ENCODE results near the gene ZDHHC24.
A peak's percentile ranks its signal among the peaks of the same experiment; 100 is the strongest.
"Not testable (repeated sequence)": the region's sequence is repeated elsewhere in the genome, so short reads cannot be mapped to it uniquely, and the experiment has no call there.

ZDHHC24 gene

DNA sequence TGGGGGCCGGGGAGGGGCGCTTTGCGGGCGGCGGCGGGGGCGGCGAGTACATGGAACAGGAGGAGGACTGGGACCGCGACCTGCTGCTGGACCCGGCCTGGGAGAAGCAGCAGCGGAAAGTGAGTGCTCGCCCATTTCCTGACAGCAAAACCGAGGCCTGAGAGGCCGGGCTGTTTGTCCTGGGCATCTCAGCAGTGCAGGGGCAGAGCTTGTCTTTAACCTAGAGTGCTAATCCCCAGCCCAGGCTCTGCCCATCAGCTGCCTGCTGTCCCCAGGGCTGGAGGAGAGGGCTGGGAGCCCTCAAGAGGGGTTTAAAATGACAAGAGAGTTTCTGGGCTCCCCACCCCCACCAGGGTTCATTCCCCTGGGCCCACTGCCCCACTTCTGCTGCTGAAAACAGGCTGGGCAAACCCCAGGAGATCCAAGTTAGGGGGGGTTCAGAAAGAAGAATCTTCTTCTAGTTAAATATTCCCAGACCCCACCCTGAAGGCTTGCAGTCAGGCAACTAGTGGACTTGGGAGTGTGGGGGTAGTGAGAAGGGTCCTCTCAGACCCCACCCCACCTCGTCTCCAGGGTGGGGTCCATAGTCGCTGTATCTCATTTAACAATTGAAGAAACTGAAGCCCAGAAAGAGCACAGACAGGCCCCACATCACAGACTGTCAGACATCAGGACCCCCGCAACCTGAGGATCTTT is 1.3 kb upstream of the ZDHHC24 start:
- H2AFZ ChIP-seq (ENCODE audit: low read length) = no peak overlapping the region
- no peak overlapping the region for H3K4me3 ChIP-seq (ENCODE audit: low read length, poor library complexity, severe bottlenecking)
- H3K4me2 ChIP-seq (ENCODE audit: low read depth, low read length, poor library complexity, severe bottlenecking) = no peak overlapping the region
- no peaks in the 10 kb centered on the region for H4K20me1 ChIP-seq (ENCODE audit: insufficient read depth, low read length, poor library complexity, severe bottlenecking)
- H3K4me1 ChIP-seq (ENCODE audit: insufficient read depth, low read length, poor library complexity, severe bottlenecking) = peaks cover 16% of the 10 kb centered on the region
- H3K79me2 ChIP-seq (ENCODE audit: insufficient read depth, low read length) = peaks cover 34% of the 10 kb centered on the region
- no peaks in the 10 kb centered on the region for H3K36me3 ChIP-seq (ENCODE audit: insufficient read depth, low read length)
- no peaks in the 10 kb centered on the region for H3K9me2 ChIP-seq (replicated peaks; ENCODE audit: low read depth, low read length)
- H3K27me3 ChIP-seq (ENCODE audit: insufficient read depth, low read length, poor library complexity, severe bottlenecking) = no peaks in the 10 kb centered on the region
- TF ChIP-seq EZH2phosphoT487 (IDR thresholded peaks at IDR 0.05; ENCODE audit: borderline replicate concordance) = no peak
- H3K9ac ChIP-seq (ENCODE audit: low read depth, low read length, poor library complexity, severe bottlenecking) = no peak overlapping the region
- H3K9me3 ChIP-seq (ENCODE audit: insufficient read depth, low read depth, low read length) = no peaks in the 10 kb centered on the region
- peaks cover 4% of the 10 kb centered on the region; the same call in 1 of the 2 replicates for H3F3A ChIP-seq (ENCODE audit: low read depth)

DNA sequence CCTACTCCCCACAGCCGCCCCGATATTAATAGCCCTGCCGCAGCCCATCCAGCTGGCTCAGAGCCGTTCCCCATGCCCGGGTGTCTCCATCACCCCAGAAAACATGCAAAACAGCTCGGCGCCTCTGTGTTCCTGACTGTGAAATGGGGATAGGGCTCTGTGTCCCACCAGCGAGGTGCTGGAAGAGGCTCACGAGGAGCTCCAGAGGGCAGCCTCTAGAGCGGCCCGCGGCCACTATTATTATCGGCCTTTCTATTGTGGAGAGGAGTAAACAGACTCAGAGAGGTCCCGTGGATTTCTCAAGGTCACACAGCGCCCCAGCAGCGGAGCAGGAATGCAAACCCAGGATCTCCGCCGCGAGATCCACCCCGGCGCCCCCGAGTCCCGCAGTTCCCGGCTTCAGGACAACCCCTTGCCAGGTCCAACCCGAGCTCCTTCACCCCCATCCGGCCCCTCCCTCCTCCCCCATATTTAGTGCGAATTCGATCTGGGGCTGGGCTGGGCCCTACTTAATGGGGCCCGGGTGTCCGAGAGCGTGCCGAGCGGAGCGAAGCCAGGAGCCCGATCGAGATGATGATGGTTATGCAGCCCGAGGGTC is 619 bp upstream of the ZDHHC24 start, which contains the start of gene ACTN3:
Gene ACTN3, plus strand, starts transcription at position 536 of the 598 bp plus-strand sequence. Its CDS starts 35 bp downstream, at position 571.
- H4K20me1 ChIP-seq (ENCODE audit: insufficient read depth, low read length, poor library complexity, severe bottlenecking) = no peaks in the 10 kb centered on the region
- H3K9me3 ChIP-seq (ENCODE audit: insufficient read depth, low read depth, low read length) = no peaks in the 10 kb centered on the region
- peak within 1 kb of the TSS; percentile 95 for H3K4me2 ChIP-seq (ENCODE audit: low read depth, low read length, poor library complexity, severe bottlenecking)
- H2AFZ ChIP-seq (ENCODE audit: low read length) = peak within 1 kb of the TSS; percentile 80
- H3K4me3 ChIP-seq (ENCODE audit: low read length, poor library complexity, severe bottlenecking) = peak within 1 kb of the TSS; percentile 94
- H3K79me2 ChIP-seq (ENCODE audit: insufficient read depth, low read length) = peaks cover 35% of the 10 kb centered on the region
- peaks cover 4% of the 10 kb centered on the region; the same call in 1 of the 2 replicates for H3F3A ChIP-seq (ENCODE audit: low read depth)
- H3K4me1 ChIP-seq (ENCODE audit: insufficient read depth, low read length, poor library complexity, severe bottlenecking) = peaks cover 16% of the 10 kb centered on the region
- no peaks in the 10 kb centered on the region for H3K27me3 ChIP-seq (ENCODE audit: insufficient read depth, low read length, poor library complexity, severe bottlenecking)
- no peaks in the 10 kb centered on the region for H3K9me2 ChIP-seq (replicated peaks; ENCODE audit: low read depth, low read length)
- peak within 1 kb of the TSS; percentile 93 for H3K9ac ChIP-seq (ENCODE audit: low read depth, low read length, poor library complexity, severe bottlenecking)
- no peaks in the 10 kb centered on the region; the same call in 1 of the 2 replicates for H3K36me3 ChIP-seq (ENCODE audit: insufficient read depth, low read length)
- TF ChIP-seq, protein P1, sequence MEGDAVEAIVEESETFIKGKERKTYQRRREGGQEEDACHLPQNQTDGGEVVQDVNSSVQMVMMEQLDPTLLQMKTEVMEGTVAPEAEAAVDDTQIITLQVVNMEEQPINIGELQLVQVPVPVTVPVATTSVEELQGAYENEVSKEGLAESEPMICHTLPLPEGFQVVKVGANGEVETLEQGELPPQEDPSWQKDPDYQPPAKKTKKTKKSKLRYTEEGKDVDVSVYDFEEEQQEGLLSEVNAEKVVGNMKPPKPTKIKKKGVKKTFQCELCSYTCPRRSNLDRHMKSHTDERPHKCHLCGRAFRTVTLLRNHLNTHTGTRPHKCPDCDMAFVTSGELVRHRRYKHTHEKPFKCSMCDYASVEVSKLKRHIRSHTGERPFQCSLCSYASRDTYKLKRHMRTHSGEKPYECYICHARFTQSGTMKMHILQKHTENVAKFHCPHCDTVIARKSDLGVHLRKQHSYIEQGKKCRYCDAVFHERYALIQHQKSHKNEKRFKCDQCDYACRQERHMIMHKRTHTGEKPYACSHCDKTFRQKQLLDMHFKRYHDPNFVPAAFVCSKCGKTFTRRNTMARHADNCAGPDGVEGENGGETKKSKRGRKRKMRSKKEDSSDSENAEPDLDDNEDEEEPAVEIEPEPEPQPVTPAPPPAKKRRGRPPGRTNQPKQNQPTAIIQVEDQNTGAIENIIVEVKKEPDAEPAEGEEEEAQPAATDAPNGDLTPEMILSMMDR (conservative IDR thresholded peaks at IDR 0.05; ENCODE audit: low read length) = no peak
- TF ChIP-seq EZH2phosphoT487 (IDR thresholded peaks at IDR 0.05; ENCODE audit: borderline replicate concordance) = no peak

DNA sequence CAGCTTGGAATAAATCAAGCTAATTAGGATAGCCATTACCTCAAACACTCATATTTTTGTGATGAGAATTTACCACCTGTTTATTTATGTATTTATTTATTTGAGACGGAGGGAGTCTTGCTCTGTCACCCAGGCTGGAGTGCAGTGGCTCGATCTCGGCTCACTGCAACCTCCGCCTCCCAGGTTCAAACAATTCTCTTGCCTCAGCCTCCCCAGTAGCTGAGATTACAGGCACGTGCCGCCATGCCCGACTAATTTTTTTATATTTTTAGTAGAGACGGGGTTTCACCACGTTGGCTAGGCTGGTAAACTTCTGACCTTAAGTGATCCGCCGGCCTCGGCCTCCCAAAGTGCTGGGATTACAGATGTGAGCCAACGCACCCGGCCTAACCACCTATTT is 896 bp downstream of the ZDHHC24 start:
- peak overlapping the region; percentile 94 for H3K4me3 ChIP-seq (ENCODE audit: low read length, poor library complexity, severe bottlenecking)
- H2AFZ ChIP-seq (ENCODE audit: low read length); H4K20me1 ChIP-seq (ENCODE audit: insufficient read depth, low read length, poor library complexity, severe bottlenecking): not testable (repeated sequence)

DNA sequence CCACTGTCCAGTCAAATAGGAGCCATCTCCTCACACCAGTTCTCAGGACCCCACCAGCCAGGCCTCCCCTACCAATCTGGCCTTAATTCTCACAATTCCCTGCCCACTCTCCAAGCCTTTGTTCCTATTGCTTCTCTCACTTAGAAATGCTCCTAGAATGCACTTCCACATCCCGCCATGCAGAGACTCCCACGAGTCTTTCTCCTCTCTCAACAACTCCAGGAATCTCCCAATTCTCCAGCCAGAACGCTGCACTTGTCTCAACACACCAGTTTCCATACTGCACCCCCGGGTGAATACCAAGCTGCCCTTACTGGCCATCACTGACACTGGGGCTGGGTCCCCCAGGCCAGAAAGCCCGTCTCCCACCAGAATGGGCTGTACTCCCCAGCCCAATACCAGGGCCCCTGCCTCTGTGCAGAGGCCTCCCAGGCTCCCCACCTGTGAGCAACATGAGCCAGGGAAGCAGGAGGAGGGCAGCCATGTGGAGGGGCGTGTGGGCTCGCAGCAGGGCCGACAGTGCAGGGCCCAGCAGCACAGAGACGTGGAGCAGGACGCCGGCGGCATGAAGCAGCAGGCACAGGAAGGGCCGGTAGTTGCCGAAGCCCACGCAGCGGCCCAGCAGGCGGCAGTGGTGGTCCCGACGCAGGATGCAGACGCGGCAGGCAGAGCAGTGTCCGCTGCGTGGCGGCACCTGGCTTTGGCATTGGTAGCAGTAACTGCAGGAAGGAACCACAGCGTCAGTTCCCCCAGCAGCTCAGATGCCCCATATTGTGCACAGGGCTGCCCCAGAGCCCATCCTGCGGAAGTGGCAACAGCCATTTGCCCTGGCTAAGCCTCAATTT is 2.4 kb downstream of the ZDHHC24 start:
- no peaks in the 10 kb centered on the region for H4K20me1 ChIP-seq (ENCODE audit: insufficient read depth, low read length, poor library complexity, severe bottlenecking)
- H3K4me3 ChIP-seq (ENCODE audit: low read length, poor library complexity, severe bottlenecking) = peak overlapping the region; percentile 94
- H3K9me3 ChIP-seq (ENCODE audit: insufficient read depth, low read depth, low read length) = no peaks in the 10 kb centered on the region
- H3K4me2 ChIP-seq (ENCODE audit: low read depth, low read length, poor library complexity, severe bottlenecking) = peak overlapping the region; percentile 95
- H3K4me1 ChIP-seq (ENCODE audit: insufficient read depth, low read length, poor library complexity, severe bottlenecking) = peaks cover 16% of the 10 kb centered on the region
- H3K27me3 ChIP-seq (ENCODE audit: insufficient read depth, low read length, poor library complexity, severe bottlenecking) = no peaks in the 10 kb centered on the region
- 0 out of 2 replicates have a peak overlapping the region, but pooled peaks have one; percentile 40 for H2AFZ ChIP-seq (ENCODE audit: low read length)
- no peaks in the 10 kb centered on the region; the same call in 1 of the 2 replicates for H3K36me3 ChIP-seq (ENCODE audit: insufficient read depth, low read length)
- peak overlapping the region; percentile 93 for H3K9ac ChIP-seq (ENCODE audit: low read depth, low read length, poor library complexity, severe bottlenecking)
- no peak for TF ChIP-seq EZH2phosphoT487 (IDR thresholded peaks at IDR 0.05; ENCODE audit: borderline replicate concordance)
- TF ChIP-seq, protein P1 (conservative IDR thresholded peaks at IDR 0.05; ENCODE audit: low read length) = peak; percentile 58
- H3K9me2 ChIP-seq (replicated peaks; ENCODE audit: low read depth, low read length) = no peaks in the 10 kb centered on the region
- H3K79me2 ChIP-seq (ENCODE audit: insufficient read depth, low read length) = peaks cover 37% of the 10 kb centered on the region
- peaks cover 4% of the 10 kb centered on the region; the same call in 1 of the 2 replicates for H3F3A ChIP-seq (ENCODE audit: low read depth)

More for the DNA sequence above, 896 bp downstream of the ZDHHC24 start:
- not testable (repeated sequence) for H3K9me2 ChIP-seq (replicated peaks; ENCODE audit: low read depth, low read length); H3K9me3 ChIP-seq (ENCODE audit: insufficient read depth, low read depth, low read length); H3K27me3 ChIP-seq (ENCODE audit: insufficient read depth, low read length, poor library complexity, severe bottlenecking); H3K36me3 ChIP-seq (ENCODE audit: insufficient read depth, low read length); H3F3A ChIP-seq (ENCODE audit: low read depth)
- peak overlapping the region; percentile 93 for H3K9ac ChIP-seq (ENCODE audit: low read depth, low read length, poor library complexity, severe bottlenecking)
- H3K4me1 ChIP-seq (ENCODE audit: insufficient read depth, low read length, poor library complexity, severe bottlenecking) = peaks cover 16% of the 10 kb centered on the region
- peak overlapping the region; percentile 95 for H3K4me2 ChIP-seq (ENCODE audit: low read depth, low read length, poor library complexity, severe bottlenecking)
- peaks cover 37% of the 10 kb centered on the region for H3K79me2 ChIP-seq (ENCODE audit: insufficient read depth, low read length)

All from Loucy (cell line).